Fibroblast of lung (primary cell): ENCODE measurements around the gene FMO5.

Experiments
- CTCF ChIP-seq, 2 donors: IDR thresholded peaks in 1 of 2; conservative IDR thresholded peaks in 1 of 2; 1 replicate in 1 of 2; 2 replicates in 1 of 2; pipeline ENCODE4 v1.5.1; 2011 to 2012; ENCODE audit warnings: low read length in 2 of 2, control low read depth in 1 of 2, inconsistent platforms in 1 of 2, low read depth in 1 of 2, mild to moderate bottlenecking in 1 of 2
- EZH2 ChIP-seq: IDR thresholded peaks from 2 replicates; pipeline ENCODE4 v1.5.1; 2012; ENCODE audit warnings: low read length, control low read depth, mild to moderate bottlenecking; ENCODE audit errors: missing control alignments

- TF ChIP-seq CTCF (conservative IDR thresholded peaks at IDR 0.05 in 1 of 2, IDR thresholded peaks at IDR 0.05 in 1 of 2; ENCODE audit: low read depth in 1 of 2, low read length in 2 of 2), result no peak
- no peak for TF ChIP-seq EZH2
Observed at GRCh38 chr1:147202576-147202975, 22.6 kb downstream of the FMO5 start.
